Keratinocyte (primary cell): Measurements from ENCODE around the gene CALCOCO1.

Experiments
- CTCF ChIP-seq, 3 experiments: IDR thresholded peaks in 1 of 3; conservative IDR thresholded peaks in 1 of 3; optimal IDR thresholded peaks in 1 of 3; 2 replicates in 2 of 3; 3 replicates in 1 of 3; pipeline versions ENCODE3 to v1.5.1; 2011; ENCODE audit warnings: low read length in 3 of 3, mild to moderate bottlenecking in 3 of 3, moderate library complexity in 2 of 3, control low read depth in 1 of 3, inconsistent platforms in 1 of 3; ENCODE audit not compliant: insufficient read depth in 2 of 3; ENCODE audit errors: extremely low read depth in 1 of 3
- EZH2 ChIP-seq: IDR thresholded peaks from one replicate; pipeline ENCODE4 v1.6.1; 2012; ENCODE audit warnings: inconsistent platforms, mild to moderate bottlenecking, low read length, moderate library complexity

- TF ChIP-seq EZH2 = no peak
- no peak for TF ChIP-seq CTCF (optimal IDR thresholded peaks at IDR 0.05 in 1 of 3, IDR thresholded peaks at IDR 0.05 in 1 of 3, conservative IDR thresholded peaks at IDR 0.05 in 1 of 3; ENCODE audit: extremely low read depth in 1 of 3, insufficient read depth in 2 of 3, low read length in 3 of 3)
Observed at GRCh38 chr12:53660041-53660440, 67.2 kb downstream of the CALCOCO1 start.
